Neural progenitor cell (in vitro differentiated cells): ENCODE measurements around the gene TCEA3. TPM values are rescaled to one million over a fixed set of nuclear protein-coding genes. Genes with fewer than 3 reads are reported as not detected.

Experiments used
- DNase-seq: peaks from one replicate; pipeline ENCODE4 v3.0.0-alpha.2; 2016; ENCODE audit warnings: low spot score
- H2AFZ ChIP-seq: fragments of 200-600 bp; sonication (generic); replicated peaks from 2 replicates; pipeline ENCODE4 v1.6.1; 2016; ENCODE audit warnings: antibody characterized with exemption
- H3F3A ChIP-seq: fragments of 200-600 bp; sonication (generic); 2 replicates; pipeline ENCODE4 v1.6.1; 2016; ENCODE audit warnings: antibody characterized with exemption, low read depth
- H3K27ac ChIP-seq: fragments of 200-600 bp; sonication (generic); 2 replicates; pipeline ENCODE4 v1.5.1; 2016; ENCODE audit warnings: mild to moderate bottlenecking
- H3K27me3 ChIP-seq: fragments of 200-600 bp; sonication (generic); 2 replicates; pipeline ENCODE4 v1.6.1; 2016; ENCODE audit warnings: mild to moderate bottlenecking, moderate library complexity
- H3K36me3 ChIP-seq: fragments of 200-600 bp; sonication (generic); 2 replicates; pipeline ENCODE4 v1.5.1; 2016
- H3K4me1 ChIP-seq: fragments of 200-600 bp; sonication (generic); 2 replicates; pipeline ENCODE4 v1.6.1; 2016; ENCODE audit warnings: mixed run types
- H3K4me2 ChIP-seq: fragments of 200-600 bp; sonication (generic); 2 replicates; pipeline ENCODE4 v1.6.1; 2016
- H3K4me3 ChIP-seq: fragments of 200-600 bp; sonication (generic); 2 replicates; pipeline ENCODE4 v1.5.1; 2016
- H3K79me2 ChIP-seq: fragments of 200-600 bp; sonication (generic); 2 replicates; pipeline ENCODE4 v1.6.1; 2016; ENCODE audit warnings: low read depth
- H3K9ac ChIP-seq: fragments of 200-600 bp; sonication (generic); 2 replicates; pipeline ENCODE4 v1.6.1; 2016
- H3K9me3 ChIP-seq: fragments of 200-600 bp; sonication (generic); 2 replicates; pipeline ENCODE4 v1.5.1; 2016; ENCODE audit warnings: low read depth
- H4K20me1 ChIP-seq: fragments of 200-600 bp; sonication (generic); 2 replicates; pipeline ENCODE4 v1.6.1; 2016; ENCODE audit warnings: low read depth
- H3K27ac Mint-ChIP-seq: 3 replicates; pipeline ENCODE4 v1.8.0; 2021; ENCODE audit warnings: mixed read lengths
- H3K27me3 Mint-ChIP-seq: 2 replicates; pipeline ENCODE4 v1.8.0; 2022; ENCODE audit warnings: low read depth, mild to moderate bottlenecking, inconsistent platforms, moderate library complexity, mixed read lengths; ENCODE audit not compliant: insufficient read depth
- H3K36me3 Mint-ChIP-seq: 3 replicates; pipeline ENCODE4 v1.8.0; 2021; ENCODE audit warnings: mixed read lengths
- H3K4me1 Mint-ChIP-seq: 3 replicates; pipeline ENCODE4 v1.8.0; 2021; ENCODE audit warnings: mixed read lengths
- H3K4me3 Mint-ChIP-seq: 3 replicates; pipeline ENCODE4 v1.8.0; 2021; ENCODE audit warnings: mild to moderate bottlenecking, moderate library complexity, mixed read lengths
- H3K9me3 Mint-ChIP-seq: 3 replicates; pipeline ENCODE4 v1.8.0; 2020; ENCODE audit warnings: mixed read lengths
- CTCF ChIP-seq: fragments of 200-600 bp; sonication (generic); IDR thresholded peaks from 2 replicates; pipeline ENCODE4 v1.5.1; 2017; ENCODE audit warnings: antibody characterized with exemption, mild to moderate bottlenecking
- EZH2 ChIP-seq: fragments of 200-600 bp; sonication (generic); IDR thresholded peaks from 2 replicates; pipeline ENCODE4 v1.6.1; 2017; ENCODE audit warnings: antibody characterized with exemption, mild to moderate bottlenecking, moderate library complexity
- EZH2phosphoT487 ChIP-seq: fragments of 200-600 bp; sonication (generic); IDR thresholded peaks from 2 replicates; pipeline ENCODE4 v1.6.1; 2017; ENCODE audit warnings: antibody characterized with exemption
- total RNA-seq: library from RNA; depleted of rRNA; stranded (reverse); fragments of >200 nt; gene quantifications from 2 replicates; pipeline ENCODE4 v1.2.3, GENCODE V29; 2015; ENCODE audit warnings: low replicate concordance

The TCEA3 gene
- total RNA-seq, 1 donor from 2014 or later, result 0.54 TPM

DNA sequence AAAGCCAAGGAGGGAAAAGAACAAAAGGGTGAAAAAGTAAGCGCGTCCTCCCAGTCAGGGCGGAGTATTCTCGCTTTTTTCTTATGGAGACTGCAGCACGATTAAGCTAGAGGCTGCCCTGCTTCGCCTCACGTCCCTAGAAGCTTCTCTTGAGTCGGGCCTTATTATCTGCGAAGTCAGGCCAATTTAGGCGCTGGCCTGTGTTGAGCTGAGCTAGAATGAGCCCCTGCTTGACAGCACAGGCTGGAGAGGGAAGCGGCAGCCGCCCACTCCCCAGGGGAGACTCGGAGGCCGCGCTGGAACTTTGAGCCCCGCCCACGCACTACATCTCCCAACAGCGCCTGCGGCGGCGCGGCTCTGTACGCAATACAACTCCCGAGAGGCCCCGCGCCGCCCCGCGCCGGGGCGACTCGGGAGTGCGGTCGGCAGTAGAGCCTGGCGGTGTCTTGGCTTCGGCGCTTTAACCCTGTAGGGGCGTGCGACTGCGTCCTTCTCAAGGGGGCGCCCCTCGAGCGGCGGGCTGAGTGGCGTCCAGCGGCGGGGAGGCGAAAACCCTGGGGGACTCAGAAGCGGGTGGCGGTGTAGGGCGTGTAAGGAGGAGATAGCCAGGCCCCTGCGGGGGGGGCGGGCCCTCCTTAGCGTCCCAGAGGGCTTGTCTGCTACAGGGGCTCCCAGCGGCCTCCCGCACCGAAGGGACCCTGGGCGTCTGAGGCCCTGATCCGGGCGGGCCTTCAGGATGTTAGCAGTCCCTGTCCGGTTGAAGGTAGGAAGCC lies 55.8 kb downstream of the TCEA3 start:
- peak overlapping the region; percentile 89 for H3K27ac ChIP-seq

DNA sequence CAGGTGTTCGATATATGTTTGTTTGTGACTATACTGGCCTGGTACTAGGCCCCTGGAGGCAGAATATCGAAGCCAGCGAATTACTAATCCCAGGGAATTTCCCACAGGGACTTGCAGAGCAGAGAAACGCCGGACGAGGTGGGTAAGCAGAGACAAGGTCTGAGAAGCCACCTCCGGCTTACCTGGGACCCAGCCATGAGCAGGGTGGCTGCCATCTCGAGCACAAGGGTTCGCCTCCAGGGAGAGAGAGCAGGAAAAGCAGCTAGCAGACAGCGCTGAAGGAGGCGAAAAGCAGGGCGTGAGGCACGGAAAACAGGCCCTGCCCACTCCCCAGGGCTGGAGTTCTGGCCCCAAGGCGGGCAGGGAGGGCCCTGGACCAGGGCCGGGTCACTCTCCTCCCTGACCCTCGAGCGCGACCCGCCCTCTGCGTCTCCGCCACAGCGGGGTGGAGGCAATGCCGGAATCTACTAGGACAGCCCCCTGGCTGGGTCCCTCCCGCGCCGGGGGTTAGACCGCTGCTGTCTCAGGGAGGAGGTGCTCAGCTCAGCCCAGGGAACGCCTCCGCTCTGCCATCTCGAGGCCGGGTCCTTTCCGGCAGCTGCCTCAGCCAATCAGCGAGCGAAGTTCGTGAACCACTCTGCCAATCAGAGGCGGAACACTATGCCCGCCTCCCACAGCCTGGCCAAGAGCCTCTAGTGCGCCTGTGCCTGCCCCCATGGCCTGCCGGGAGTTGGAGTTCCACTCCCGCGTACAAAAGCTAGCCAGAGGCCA lies 56.6 kb downstream of the TCEA3 start:
- Histone ChIP-seq H3F3A (peaks cover 55% of the 10 kb centered on the region), H3K9me3 (peaks cover 19% of the 10 kb centered on the region), H3K36me3 (peaks cover 12% of the 10 kb centered on the region), H4K20me1 (peaks cover 21% of the 10 kb centered on the region), H2AFZ (peak overlapping the region; percentile 93), H3K27me3 (peaks cover 31% of the 10 kb centered on the region), H3K4me1 (peaks cover 33% of the 10 kb centered on the region), H3K4me2 (peak overlapping the region; percentile 93), H3K9ac (peak overlapping the region; percentile 15), H3K4me3 (peak overlapping the region; percentile 79), H3K79me2 (peaks cover 20% of the 10 kb centered on the region), H3K27ac (peak overlapping the region; percentile 89)
- no peak for TF ChIP-seq EZH2
- no peak for TF ChIP-seq EZH2phosphoT487
- no peak for TF ChIP-seq CTCF
- H3K27me3 Mint-ChIP-seq, result peaks cover 11% of the 10 kb centered on the region
- DNase-seq, result peak; percentile 100
- H3K4me3 Mint-ChIP-seq, result peak overlapping the region; percentile 96
- H3K4me1 Mint-ChIP-seq, result peaks cover 56% of the 10 kb centered on the region
- peaks cover 40% of the 10 kb centered on the region for H3K9me3 Mint-ChIP-seq
- H3K27ac Mint-ChIP-seq, result peak overlapping the region; percentile 99
- H3K36me3 Mint-ChIP-seq, result peaks cover 50% of the 10 kb centered on the region

More for the DNA sequence above, 55.8 kb downstream of the TCEA3 start:
- Histone ChIP-seq H3K9ac (peak overlapping the region; percentile 49), H2AFZ (peak overlapping the region; percentile 93), H3K4me3 (peak overlapping the region; percentile 79), H3K27me3 (peaks cover 38% of the 10 kb centered on the region), H3K36me3 (peaks cover 5% of the 10 kb centered on the region), H3K4me2 (peak overlapping the region; percentile 93), H4K20me1 (peaks cover 21% of the 10 kb centered on the region), H3K79me2 (peaks cover 20% of the 10 kb centered on the region), H3K9me3 (peaks cover 11% of the 10 kb centered on the region), H3K4me1 (peaks cover 40% of the 10 kb centered on the region), H3F3A (peaks cover 55% of the 10 kb centered on the region)
- DNase-seq, result peak; percentile 99
- H3K4me1 Mint-ChIP-seq, result peaks cover 63% of the 10 kb centered on the region
- peaks cover 5% of the 10 kb centered on the region for H3K27me3 Mint-ChIP-seq
- peaks cover 43% of the 10 kb centered on the region for H3K36me3 Mint-ChIP-seq
- peak overlapping the region; percentile 99 for H3K27ac Mint-ChIP-seq
- H3K9me3 Mint-ChIP-seq, result peaks cover 32% of the 10 kb centered on the region
- TF ChIP-seq CTCF (peak; percentile 56), EZH2 (peak; percentile 10), EZH2phosphoT487 (no peak)
- H3K4me3 Mint-ChIP-seq, result peak overlapping the region; percentile 96

- peaks cover 54% of the 10 kb centered on the region for H3K36me3 Mint-ChIP-seq
- no peak for TF ChIP-seq EZH2phosphoT487
- no peak for TF ChIP-seq EZH2
- TF ChIP-seq CTCF, result no peak
- peaks cover 24% of the 10 kb centered on the region for H3K9me3 ChIP-seq
- H3K36me3 ChIP-seq, result peaks cover 17% of the 10 kb centered on the region
- H3K4me3 Mint-ChIP-seq, result peak overlapping the region; percentile 96
- peaks cover 25% of the 10 kb centered on the region for H3K27me3 ChIP-seq
- peaks cover 52% of the 10 kb centered on the region for H3K4me1 Mint-ChIP-seq
- H3K4me2 ChIP-seq, result peak overlapping the region; percentile 80
- no peak overlapping the region for H3K9ac ChIP-seq
- H3K27me3 Mint-ChIP-seq, result peaks cover 11% of the 10 kb centered on the region
- peaks cover 54% of the 10 kb centered on the region for H3F3A ChIP-seq
- peak overlapping the region; percentile 42 for H3K27ac Mint-ChIP-seq
- H3K79me2 ChIP-seq, result peaks cover 20% of the 10 kb centered on the region
- H3K27ac ChIP-seq, result no peak overlapping the region
- peak overlapping the region; percentile 56 for H2AFZ ChIP-seq
- DNase-seq, result peak; percentile 24
- peaks cover 45% of the 10 kb centered on the region for H3K9me3 Mint-ChIP-seq
- H3K4me1 ChIP-seq, result peaks cover 28% of the 10 kb centered on the region
- H4K20me1 ChIP-seq, result peaks cover 20% of the 10 kb centered on the region
- H3K4me3 ChIP-seq, result peak overlapping the region; percentile 79
Observed at GRCh38 chr1:23367451-23367790, 57.1 kb downstream of the TCEA3 start.
